CD4-positive, CD25-positive, alpha-beta regulatory T cell (primary cell): ENCODE results near the gene EPHB1. TPM values are rescaled to one million over a fixed set of nuclear protein-coding genes. Genes with fewer than 3 reads are reported as not detected.

Experiments used
- ATAC-seq, 2 donors: fragments of 150-1000 bp; cut with Tn5 transposase; one replicate each; pipeline ENCODE4 v1.10.0; 2021; ENCODE audit warnings: low read depth in 2 of 2, moderate number of reproducible peaks in 2 of 2, moderate library complexity in 1 of 2
- DNase-seq, 3 donors: peaks; one replicate each; pipeline versions ENCODE4 v3.0.0 to v3.0.0-alpha.2; 2012 to 2022; ENCODE audit warnings: mixed read lengths in 1 of 3
- H3K27ac ChIP-seq: one replicate; pipeline ENCODE4 v1.7.0; 2013; ENCODE audit warnings: mild to moderate bottlenecking, low read length; ENCODE audit not compliant: insufficient read depth, poor library complexity, severe bottlenecking
- H3K27me3 ChIP-seq: one replicate; pipeline ENCODE4 v1.7.0; 2013; ENCODE audit warnings: low read length; ENCODE audit not compliant: control insufficient read depth, insufficient read depth
- H3K36me3 ChIP-seq: one replicate; pipeline ENCODE4 v1.7.0; 2013; ENCODE audit warnings: mild to moderate bottlenecking, low read length, moderate library complexity; ENCODE audit not compliant: control insufficient read depth, insufficient read depth
- H3K4me1 ChIP-seq: 2 replicates; pipeline ENCODE4 v1.7.0; 2013; ENCODE audit warnings: mild to moderate bottlenecking, low read length; ENCODE audit not compliant: insufficient read depth, control insufficient read depth, poor library complexity, severe bottlenecking
- H3K4me3 ChIP-seq: one replicate; pipeline ENCODE4 v1.7.0; 2013; ENCODE audit warnings: low read depth, mild to moderate bottlenecking, low read length, moderate library complexity
- H3K9me3 ChIP-seq, 2 experiments: 1 replicate in 1 of 2; 2 replicates in 1 of 2; pipeline ENCODE4 v1.7.0; 2013; ENCODE audit warnings: low read length in 2 of 2, mild to moderate bottlenecking in 1 of 2, moderate library complexity in 1 of 2; ENCODE audit not compliant: control insufficient read depth in 2 of 2
- H3K27ac Mint-ChIP-seq, 3 donors: one replicate each; pipeline ENCODE4 v1.8.0; 2020 to 2022; ENCODE audit warnings: mild to moderate bottlenecking in 3 of 3, mixed read lengths in 3 of 3, moderate library complexity in 2 of 3
- H3K27me3 Mint-ChIP-seq: one replicate; pipeline ENCODE4 v1.8.0; 2022; ENCODE audit warnings: mild to moderate bottlenecking, mixed read lengths
- H3K36me3 Mint-ChIP-seq: one replicate; pipeline ENCODE4 v1.8.0; 2020; ENCODE audit warnings: mixed read lengths
- H3K4me1 Mint-ChIP-seq, 4 donors: one replicate each; pipeline ENCODE4 v1.8.0; 2020 to 2022; ENCODE audit warnings: mixed read lengths in 4 of 4, mild to moderate bottlenecking in 1 of 4
- H3K4me3 Mint-ChIP-seq, 4 donors: one replicate each; pipeline ENCODE4 v1.8.0; 2020 to 2022; ENCODE audit warnings: mild to moderate bottlenecking in 4 of 4, mixed read lengths in 4 of 4, moderate library complexity in 3 of 4
- H3K9me3 Mint-ChIP-seq, 7 donors: one replicate each; pipeline ENCODE4 v1.8.0; 2020 to 2022; ENCODE audit warnings: mixed read lengths in 7 of 7, mild to moderate bottlenecking in 3 of 7, moderate library complexity in 2 of 7
- polyA plus RNA-seq, 4 donors: library from polyadenylated mRNA; unstranded; fragments of 300-500 nt; fragmentation: Illumina TruSeq; gene quantifications; one replicate each; pipeline ENCODE4 v1.2.3, GENCODE V29; 2021
- total RNA-seq: library from RNA; stranded (reverse); gene quantifications from one replicate; pipeline ENCODE4 v1.2.3, GENCODE V29; 2022

EPHB1 gene
- 2.1 TPM for total RNA-seq
- under 1 TPM; 0.32 to 1.00 (median 0.84) TPM for polyA plus RNA-seq

DNA sequence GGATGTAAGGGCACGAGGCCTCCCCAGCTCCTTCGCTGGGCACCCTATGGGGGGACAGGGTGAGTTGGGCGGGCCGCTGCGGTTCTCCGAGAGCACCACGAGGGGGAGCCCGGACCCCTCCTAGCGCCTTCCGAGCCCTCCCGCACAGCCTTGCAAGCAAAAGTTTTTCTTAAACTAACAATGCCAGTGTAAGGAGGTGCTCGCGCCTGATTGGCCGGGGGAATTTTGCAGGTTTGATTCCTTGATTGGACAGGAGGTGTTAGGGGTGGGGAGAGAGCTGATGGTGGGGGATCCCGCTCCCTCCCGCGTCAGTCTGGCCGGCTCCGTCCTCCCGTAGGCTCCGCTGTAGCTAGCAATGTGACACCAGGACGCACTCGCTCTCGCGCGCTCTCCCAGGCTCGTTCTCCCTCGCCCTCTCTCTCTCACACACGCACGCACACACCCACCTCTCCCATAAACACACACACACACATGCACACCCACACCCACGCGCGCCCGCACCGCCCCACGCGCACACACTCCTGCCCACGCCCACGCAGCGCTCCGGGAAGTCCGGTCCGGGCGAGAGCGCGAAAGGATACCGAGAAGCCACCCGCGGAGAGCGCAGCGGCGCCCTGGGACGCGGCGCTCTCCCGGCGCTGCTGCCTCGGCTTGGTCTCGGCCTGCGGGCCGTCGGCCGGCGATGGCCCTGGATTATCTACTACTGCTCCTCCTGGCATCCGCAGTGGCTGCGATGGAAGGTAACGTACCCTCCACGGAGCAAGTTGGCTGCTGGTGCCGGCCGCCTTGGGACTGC lies at the start of gene EPHB1:
Gene EPHB1 (plus strand): TSS at position 311 of the 796 bp plus-strand sequence.
- no peaks in the 10 kb centered on the region for H3K36me3 ChIP-seq
- H3K4me1 Mint-ChIP-seq: peaks cover 0 to 14% (median 8%) of the 10 kb centered on the region in 4 donors
- no peak within 1 kb of the TSS for H3K27ac Mint-ChIP-seq
- peaks cover 61% of the 10 kb centered on the region for H3K27me3 Mint-ChIP-seq
- no peak within 1 kb of the TSS for H3K4me3 ChIP-seq
- no peaks in the 10 kb centered on the region for H3K9me3 ChIP-seq
- peaks cover 27% of the 10 kb centered on the region for H3K4me1 ChIP-seq
- no peaks in the 10 kb centered on the region for H3K36me3 Mint-ChIP-seq
- H3K27me3 ChIP-seq: peaks cover 2% of the 10 kb centered on the region
- DNase-seq (peak; percentile 16 to 87 (median 57)), ATAC-seq (peak; percentile 66)
- H3K27ac ChIP-seq: no peak within 1 kb of the TSS
- peak within 1 kb of the TSS; percentile 86 to 90 (median 89) for H3K4me3 Mint-ChIP-seq
- peaks cover 0 to 4% (median 0%) of the 10 kb centered on the region in 7 donors for H3K9me3 Mint-ChIP-seq

DNA sequence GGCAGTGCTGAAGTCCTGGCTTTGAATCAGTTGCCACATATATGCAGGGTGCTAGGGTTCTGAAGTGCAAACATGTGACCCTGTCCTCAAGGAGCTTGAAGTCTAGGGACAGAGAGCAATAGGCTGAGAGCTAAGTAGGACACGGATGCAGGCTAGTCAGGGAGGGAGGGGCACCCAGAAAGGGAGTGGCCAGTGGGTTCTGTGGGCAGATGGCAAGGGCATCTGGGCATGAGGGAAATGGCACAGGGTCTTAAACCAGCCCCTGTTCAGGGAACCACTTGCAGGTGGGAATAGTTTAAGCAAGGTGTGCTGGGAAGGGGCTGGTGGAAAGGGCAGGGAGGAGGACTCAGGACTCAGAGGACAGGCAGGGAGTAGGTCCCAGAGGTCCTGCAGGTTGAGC lies 46.4 kb upstream of the EPHB1 start:
- ATAC-seq (no peak), DNase-seq (no peak)
- no peaks in the 10 kb centered on the region for H3K9me3 ChIP-seq
- peaks cover 0 to 3% (median 2%) of the 10 kb centered on the region in 7 donors for H3K9me3 Mint-ChIP-seq
- no peaks in the 10 kb centered on the region for H3K4me1 ChIP-seq
- no peak overlapping the region for H3K4me3 ChIP-seq
- H3K4me3 Mint-ChIP-seq: no peak overlapping the region
- H3K36me3 Mint-ChIP-seq: no peaks in the 10 kb centered on the region
- no peaks in the 10 kb centered on the region for H3K4me1 Mint-ChIP-seq
- H3K27ac ChIP-seq: no peak overlapping the region
- H3K27ac Mint-ChIP-seq: no peak overlapping the region
- no peaks in the 10 kb centered on the region for H3K36me3 ChIP-seq
- H3K27me3 Mint-ChIP-seq: peaks cover 12% of the 10 kb centered on the region
- no peaks in the 10 kb centered on the region for H3K27me3 ChIP-seq

GRCh38 chr3:134749174-134749573 lies 45.9 kb upstream of the EPHB1 start:
- no peak overlapping the region for H3K27ac ChIP-seq
- DNase-seq (no peak), ATAC-seq (no peak)
- H3K4me1 Mint-ChIP-seq: no peaks in the 10 kb centered on the region
- no peaks in the 10 kb centered on the region for H3K27me3 ChIP-seq
- H3K9me3 ChIP-seq: no peaks in the 10 kb centered on the region
- H3K4me1 ChIP-seq: no peaks in the 10 kb centered on the region
- H3K27ac Mint-ChIP-seq: no peak overlapping the region
- H3K9me3 Mint-ChIP-seq: peaks cover 0 to 3% (median 2%) of the 10 kb centered on the region in 7 donors
- H3K36me3 ChIP-seq: no peaks in the 10 kb centered on the region
- no peak overlapping the region for H3K4me3 ChIP-seq
- H3K4me3 Mint-ChIP-seq: no peak overlapping the region
- H3K27me3 Mint-ChIP-seq: peaks cover 12% of the 10 kb centered on the region
- no peaks in the 10 kb centered on the region for H3K36me3 Mint-ChIP-seq

DNA sequence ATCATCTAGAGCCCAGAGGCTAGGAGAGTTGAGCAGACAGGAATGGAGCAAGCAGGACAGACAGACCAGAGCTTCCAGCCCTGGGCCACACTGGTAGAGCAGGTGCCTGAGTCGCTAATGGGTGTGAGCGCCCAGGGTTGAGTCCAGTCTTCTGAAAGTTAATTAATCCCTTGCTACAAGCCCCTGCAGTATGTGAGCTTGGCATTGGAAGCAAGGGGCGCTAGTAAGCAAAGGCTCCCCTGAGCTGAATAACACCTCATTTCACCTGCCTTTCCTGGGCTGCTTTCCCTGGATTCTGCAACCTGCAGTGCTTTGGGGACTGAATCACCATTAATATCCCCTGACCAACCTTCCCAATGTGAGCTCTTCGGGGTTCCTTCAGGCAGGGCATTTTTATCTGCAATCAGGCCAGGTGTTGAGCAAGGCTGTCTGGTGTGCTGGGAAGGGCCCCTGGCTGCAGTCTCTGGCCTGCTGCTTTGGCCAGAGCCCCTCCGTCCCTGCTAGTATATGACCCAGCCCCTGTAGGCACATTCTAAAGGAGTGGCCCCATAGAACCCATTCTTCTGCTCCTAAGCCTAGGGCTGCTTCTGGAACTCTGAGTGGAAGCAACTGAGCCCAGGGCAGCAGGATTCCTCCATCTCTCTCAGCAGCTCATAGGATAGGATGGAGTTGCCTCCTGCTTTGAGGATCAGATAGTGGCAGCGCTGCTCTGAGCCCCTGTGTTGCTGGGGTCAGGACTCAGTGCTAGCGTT lies 45.1 kb upstream of the EPHB1 start:
- Mint-ChIP-seq H3K4me3 (no peak overlapping the region), H3K27me3 (peaks cover 12% of the 10 kb centered on the region), H3K4me1 (no peaks in the 10 kb centered on the region), H3K27ac (no peak overlapping the region), H3K36me3 (no peaks in the 10 kb centered on the region), H3K9me3 (peaks cover 0 to 3% (median 2%) of the 10 kb centered on the region in 7 donors)
- no peaks in the 10 kb centered on the region for H3K36me3 ChIP-seq
- H3K9me3 ChIP-seq: no peaks in the 10 kb centered on the region
- no peaks in the 10 kb centered on the region for H3K27me3 ChIP-seq
- ATAC-seq (no peak), DNase-seq (no peak)
- no peaks in the 10 kb centered on the region for H3K4me1 ChIP-seq
- no peak overlapping the region for H3K4me3 ChIP-seq
- H3K27ac ChIP-seq: no peak overlapping the region

DNA sequence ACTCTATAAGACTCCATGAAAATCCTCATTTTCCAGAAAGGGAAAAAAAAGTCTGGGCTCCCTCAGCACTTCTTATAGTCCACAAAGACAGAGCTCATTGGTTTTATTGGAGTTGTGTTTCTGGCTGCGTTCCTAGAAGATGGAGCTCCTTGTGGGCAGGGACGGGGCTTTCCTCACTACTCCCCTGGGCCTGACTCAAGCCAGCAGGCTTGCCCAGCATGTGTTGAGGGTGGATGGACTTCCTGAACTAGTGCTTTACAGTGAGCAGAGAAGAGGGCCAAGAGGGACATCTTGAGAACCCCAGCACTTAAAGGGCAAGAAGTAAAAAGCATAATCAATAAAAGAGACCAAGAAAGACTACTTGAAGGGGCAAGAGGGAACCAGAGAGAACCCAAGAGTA lies 43.2 kb upstream of the EPHB1 start:
- peaks cover 7% of the 10 kb centered on the region for H3K27me3 Mint-ChIP-seq

DNA sequence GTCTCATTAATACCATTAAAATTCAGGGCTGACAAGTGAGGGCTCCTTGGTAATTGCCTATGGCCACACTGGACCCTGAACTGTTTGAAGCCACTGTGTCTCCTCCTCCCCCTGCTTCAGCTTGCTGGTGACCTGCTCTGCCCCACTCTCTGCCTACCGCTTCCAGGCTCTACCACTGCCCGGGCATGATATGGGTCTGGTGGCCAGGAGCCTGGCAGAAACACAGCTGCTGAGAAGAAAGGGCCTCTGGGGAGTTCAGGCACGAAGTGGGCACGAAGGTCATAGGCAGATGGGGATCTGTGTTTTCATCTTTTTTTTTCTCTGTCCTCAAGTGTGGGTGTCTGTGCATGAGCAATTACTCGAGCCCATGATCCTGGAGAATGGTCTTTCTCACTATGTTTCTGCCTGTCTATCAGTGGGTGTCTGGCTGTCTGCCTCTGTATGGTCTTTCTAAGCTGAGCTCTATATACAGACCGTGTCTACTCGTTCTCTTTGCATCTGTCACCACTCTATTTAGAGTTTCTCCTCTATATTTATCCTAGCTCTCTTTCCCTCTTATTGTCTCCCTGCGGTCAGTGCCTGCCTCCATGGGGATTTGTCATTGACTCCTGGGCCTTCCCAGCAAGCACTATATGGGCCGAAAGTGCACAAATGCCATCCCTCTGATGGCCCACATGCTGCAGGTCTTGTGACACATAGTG lies 42.1 kb upstream of the EPHB1 start:
- DNase-seq (no peak), ATAC-seq (no peak)
- H3K9me3 ChIP-seq: no peaks in the 10 kb centered on the region
- no peak overlapping the region for H3K27ac ChIP-seq
- H3K4me3 ChIP-seq: no peak overlapping the region
- H3K36me3 ChIP-seq: no peaks in the 10 kb centered on the region
- Mint-ChIP-seq H3K4me3 (no peak overlapping the region), H3K27me3 (peaks cover 7% of the 10 kb centered on the region), H3K36me3 (no peaks in the 10 kb centered on the region), H3K9me3 (peaks cover 0 to 3% (median 0%) of the 10 kb centered on the region in 7 donors), H3K27ac (no peak overlapping the region), H3K4me1 (no peaks in the 10 kb centered on the region)
- H3K27me3 ChIP-seq: no peaks in the 10 kb centered on the region
- no peaks in the 10 kb centered on the region for H3K4me1 ChIP-seq

More for the DNA sequence above, 43.2 kb upstream of the EPHB1 start:
- Histone ChIP-seq H3K36me3 (no peaks in the 10 kb centered on the region), H3K27me3 (no peaks in the 10 kb centered on the region), H3K9me3 (no peaks in the 10 kb centered on the region), H3K4me3 (no peak overlapping the region), H3K4me1 (no peaks in the 10 kb centered on the region), H3K27ac (no peak overlapping the region)
- Mint-ChIP-seq H3K36me3 (no peaks in the 10 kb centered on the region), H3K4me1 (no peaks in the 10 kb centered on the region), H3K4me3 (no peak overlapping the region), H3K9me3 (peaks cover 0 to 3% (median 0%) of the 10 kb centered on the region in 7 donors), H3K27ac (no peak overlapping the region)
- ATAC-seq (no peak), DNase-seq (no peak)

GRCh38 chr3:134753999-134754742 lies 40.9 kb upstream of the EPHB1 start:
- H3K27me3 Mint-ChIP-seq: peaks cover 7% of the 10 kb centered on the region
- H3K4me3 Mint-ChIP-seq: no peak overlapping the region
- no peaks in the 10 kb centered on the region for H3K4me1 Mint-ChIP-seq
- no peak for DNase-seq
- no peaks in the 10 kb centered on the region for H3K36me3 Mint-ChIP-seq
- H3K9me3 ChIP-seq: no peaks in the 10 kb centered on the region
- H3K27me3 ChIP-seq: no peaks in the 10 kb centered on the region
- H3K27ac ChIP-seq: no peak overlapping the region
- H3K9me3 Mint-ChIP-seq: peaks cover 0 to 3% (median 0%) of the 10 kb centered on the region in 7 donors
- no peak overlapping the region for H3K4me3 ChIP-seq
- no peaks in the 10 kb centered on the region for H3K4me1 ChIP-seq
- no peak overlapping the region for H3K27ac Mint-ChIP-seq
- no peaks in the 10 kb centered on the region for H3K36me3 ChIP-seq
- no peak for ATAC-seq
